Measurements from ENCODE around the gene MAD1L1.

MAD1L1 gene

GRCh38 chr7:1914743-1915142 lies 318.0 kb downstream of the MAD1L1 start:
- H3K4me3 ChIP-seq: no peak overlapping the region
- no peaks in the 10 kb centered on the region for H3K36me3 ChIP-seq (ENCODE audit: insufficient read depth, low read length)
- no peak overlapping the region for H3K27ac ChIP-seq
- no peak for DNase-seq (ENCODE audit: low read depth, low spot score)
- TF ChIP-seq POLR2AphosphoS5 (IDR thresholded peaks at IDR 0.05; ENCODE audit: borderline replicate concordance, low read depth, low read length) (no peak), FOXP2 (optimal IDR thresholded peaks at IDR 0.05; ENCODE audit: control extremely low read depth, extremely low read length, insufficient read depth) (no peak), EZH2 (IDR thresholded peaks at IDR 0.05) (no peak)
- no peaks in the 10 kb centered on the region for H3K9me3 ChIP-seq (ENCODE audit: low read depth, low read length)
- no peak overlapping the region for H3K9ac ChIP-seq (ENCODE audit: insufficient read length)

DNA sequence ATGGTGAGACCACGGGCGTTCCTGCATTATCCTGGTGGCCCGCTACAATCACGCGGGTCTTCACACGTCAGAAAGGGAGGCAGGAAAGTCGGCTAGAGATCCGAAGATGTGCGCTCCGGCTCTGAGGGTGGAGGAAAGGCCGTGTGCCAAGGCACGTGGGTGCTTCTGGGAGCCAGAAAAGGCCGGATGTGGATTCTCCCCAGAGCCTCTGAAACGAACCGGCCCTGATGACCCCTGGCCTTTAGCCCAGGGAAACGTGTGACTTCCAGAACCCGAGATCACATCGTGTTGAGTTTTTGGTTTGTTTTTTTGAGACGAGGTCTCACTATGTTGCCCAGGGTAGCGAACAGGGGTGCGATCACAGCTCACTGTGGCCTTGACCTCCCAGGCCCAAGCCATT lies 318.4 kb downstream of the MAD1L1 start:
- TF ChIP-seq FOXP2 (optimal IDR thresholded peaks at IDR 0.05; ENCODE audit: control extremely low read depth, extremely low read length, insufficient read depth) (no peak), EZH2 (IDR thresholded peaks at IDR 0.05) (no peak), POLR2AphosphoS5 (IDR thresholded peaks at IDR 0.05; ENCODE audit: borderline replicate concordance, low read depth, low read length) (no peak)
- no peak overlapping the region for H3K4me3 ChIP-seq
- no peak overlapping the region for H3K9ac ChIP-seq (ENCODE audit: insufficient read length)
- no peak for DNase-seq (ENCODE audit: low read depth, low spot score)
- no peaks in the 10 kb centered on the region for H3K9me3 ChIP-seq (ENCODE audit: low read depth, low read length)
- no peaks in the 10 kb centered on the region for H3K36me3 ChIP-seq (ENCODE audit: insufficient read depth, low read length)
- H3K27ac ChIP-seq: no peak overlapping the region

- no peak for TF ChIP-seq EZH2 (IDR thresholded peaks at IDR 0.05)
- no peak for TF ChIP-seq FOXP2 (optimal IDR thresholded peaks at IDR 0.05; ENCODE audit: control extremely low read depth, extremely low read length, insufficient read depth)
- Histone ChIP-seq H3K36me3 (ENCODE audit: insufficient read depth, low read length) (no peaks in the 10 kb centered on the region), H3K4me3 (no peak overlapping the region), H3K27ac (no peak overlapping the region), H3K9me3 (ENCODE audit: low read depth, low read length) (no peaks in the 10 kb centered on the region), H3K9ac (ENCODE audit: insufficient read length) (no peak overlapping the region)
- DNase-seq (ENCODE audit: low read depth, low spot score): no peak
Observed at GRCh38 chr7:1913466-1914282, 319.1 kb downstream of the MAD1L1 start.

DNA sequence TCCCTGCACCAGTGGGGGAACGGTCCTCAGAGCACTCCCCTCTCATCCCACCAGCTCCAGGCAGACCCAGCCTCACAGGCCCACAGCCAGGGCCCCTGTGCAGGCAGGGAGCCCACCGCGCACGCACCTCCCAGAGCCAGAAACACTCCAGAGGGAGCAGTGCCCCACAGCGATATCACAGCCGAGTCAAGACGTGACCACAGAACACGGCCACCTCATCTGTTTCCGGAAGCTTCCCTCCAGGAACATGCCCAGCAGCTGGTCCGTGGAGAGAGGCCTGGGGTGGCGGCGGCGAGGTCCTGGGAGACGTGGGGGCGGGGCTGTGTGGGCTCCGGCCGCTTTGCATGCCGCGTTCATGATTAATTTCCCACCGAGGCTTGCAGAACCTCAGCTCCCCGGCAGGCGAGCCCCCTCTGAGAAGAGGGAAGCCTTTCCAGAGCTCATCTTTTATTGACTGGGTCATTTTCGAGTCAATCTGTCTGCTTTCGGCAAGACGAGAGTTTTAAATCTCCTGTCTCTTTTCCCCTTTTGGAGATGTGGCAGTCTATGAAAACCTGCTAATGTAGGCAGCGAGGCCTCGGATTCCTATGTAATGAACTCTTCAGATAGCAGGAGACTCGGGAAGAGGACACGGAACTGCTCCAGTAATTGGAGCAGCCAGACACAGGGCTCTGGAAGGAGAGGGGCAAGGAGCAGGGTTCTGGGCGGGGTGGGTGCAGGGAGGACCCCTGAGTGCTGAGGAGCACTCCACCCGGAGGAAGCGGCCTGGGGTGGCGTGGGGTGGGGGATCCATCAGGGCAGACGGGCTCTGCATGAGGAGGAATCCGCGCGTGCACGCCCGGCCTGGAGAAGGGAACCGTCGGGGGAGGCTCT lies 319.9 kb downstream of the MAD1L1 start:
- no peak overlapping the region for H3K9ac ChIP-seq (ENCODE audit: insufficient read length)
- no peak for TF ChIP-seq EZH2 (IDR thresholded peaks at IDR 0.05)
- no peaks in the 10 kb centered on the region for H3K36me3 ChIP-seq (ENCODE audit: insufficient read depth, low read length)
- no peak for DNase-seq (ENCODE audit: low read depth, low spot score)
- no peak overlapping the region for H3K4me3 ChIP-seq
- no peak overlapping the region for H3K27ac ChIP-seq
- no peaks in the 10 kb centered on the region for H3K9me3 ChIP-seq (ENCODE audit: low read depth, low read length)

GRCh38 chr7:1911571-1911970 lies 321.2 kb downstream of the MAD1L1 start:
- Histone ChIP-seq H3K9me3 (ENCODE audit: low read depth, low read length) (no peaks in the 10 kb centered on the region), H3K27ac (no peak overlapping the region), H3K9ac (ENCODE audit: insufficient read length) (no peak overlapping the region), H3K36me3 (ENCODE audit: insufficient read depth, low read length) (no peaks in the 10 kb centered on the region), H3K4me3 (no peak overlapping the region)
- no peak for DNase-seq (ENCODE audit: low read depth, low spot score)
- TF ChIP-seq FOXP2 (optimal IDR thresholded peaks at IDR 0.05; ENCODE audit: control extremely low read depth, extremely low read length, insufficient read depth) (no peak), POLR2AphosphoS5 (IDR thresholded peaks at IDR 0.05; ENCODE audit: borderline replicate concordance, low read depth, low read length) (no peak), EZH2 (IDR thresholded peaks at IDR 0.05) (no peak)

- no peak overlapping the region for H3K4me3 ChIP-seq
- TF ChIP-seq FOXP2 (optimal IDR thresholded peaks at IDR 0.05; ENCODE audit: control extremely low read depth, extremely low read length, insufficient read depth) (no peak), EZH2 (IDR thresholded peaks at IDR 0.05) (no peak), POLR2AphosphoS5 (IDR thresholded peaks at IDR 0.05; ENCODE audit: borderline replicate concordance, low read depth, low read length) (no peak)
Observed at GRCh38 chr7:1910827-1911226, 321.9 kb downstream of the MAD1L1 start.

DNA sequence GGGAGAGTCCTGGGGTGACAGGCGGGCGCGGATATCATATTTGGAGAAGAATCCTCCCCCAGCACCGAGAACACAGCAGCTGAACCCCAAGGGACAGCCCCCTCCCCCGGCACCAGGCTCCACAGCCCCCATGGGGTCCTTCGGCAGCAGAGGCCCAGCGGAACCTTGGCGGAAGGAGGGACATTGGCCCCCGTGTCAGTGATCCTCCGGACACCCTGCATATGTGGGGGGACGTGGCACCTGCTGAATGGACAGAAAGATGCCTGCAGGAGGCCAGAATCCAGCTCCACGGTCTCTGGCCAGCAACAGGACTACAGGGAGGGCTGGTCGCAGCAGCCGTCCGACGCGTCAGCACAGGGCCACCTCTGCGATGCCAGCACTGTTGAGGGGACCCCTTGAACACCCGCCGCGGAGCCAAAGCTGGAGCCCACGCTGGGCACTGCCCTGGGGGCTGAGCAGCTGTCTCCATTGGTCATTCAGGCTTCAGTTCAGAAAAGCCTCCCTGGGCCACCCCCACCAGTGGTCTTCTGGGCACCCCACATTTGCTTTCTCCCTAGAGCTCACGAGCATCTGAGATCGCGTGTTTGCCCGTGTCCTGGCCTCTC lies 322.6 kb downstream of the MAD1L1 start:
- Histone ChIP-seq H3K4me3 (no peak overlapping the region), H3K9me3 (ENCODE audit: low read depth, low read length) (no peaks in the 10 kb centered on the region), H3K9ac (ENCODE audit: insufficient read length) (no peak overlapping the region), H3K27ac (no peak overlapping the region), H3K36me3 (ENCODE audit: insufficient read depth, low read length) (no peaks in the 10 kb centered on the region)
- no peak for DNase-seq (ENCODE audit: low read depth, low spot score)
- no peak for TF ChIP-seq EZH2 (IDR thresholded peaks at IDR 0.05)
- TF ChIP-seq FOXP2 (optimal IDR thresholded peaks at IDR 0.05; ENCODE audit: control extremely low read depth, extremely low read length, insufficient read depth): no peak
- TF ChIP-seq POLR2AphosphoS5 (IDR thresholded peaks at IDR 0.05; ENCODE audit: borderline replicate concordance, low read depth, low read length): no peak

More at GRCh38 chr7:1910827-1911226, 321.9 kb downstream of the MAD1L1 start:
- no peak for DNase-seq (ENCODE audit: low read depth, low spot score)
- H3K9ac ChIP-seq (ENCODE audit: insufficient read length): no peak overlapping the region
- no peaks in the 10 kb centered on the region for H3K36me3 ChIP-seq (ENCODE audit: insufficient read depth, low read length)
- no peaks in the 10 kb centered on the region for H3K9me3 ChIP-seq (ENCODE audit: low read depth, low read length)
- no peak overlapping the region for H3K27ac ChIP-seq

GRCh38 chr7:1909476-1909875 lies 323.3 kb downstream of the MAD1L1 start:
- Histone ChIP-seq H3K36me3 (ENCODE audit: insufficient read depth, low read length) (no peaks in the 10 kb centered on the region), H3K4me3 (no peak overlapping the region), H3K9me3 (ENCODE audit: low read depth, low read length) (no peaks in the 10 kb centered on the region), H3K27ac (no peak overlapping the region), H3K9ac (ENCODE audit: insufficient read length) (no peak overlapping the region)
- no peak for DNase-seq (ENCODE audit: low read depth, low spot score)
- TF ChIP-seq POLR2AphosphoS5 (IDR thresholded peaks at IDR 0.05; ENCODE audit: borderline replicate concordance, low read depth, low read length) (no peak), FOXP2 (optimal IDR thresholded peaks at IDR 0.05; ENCODE audit: control extremely low read depth, extremely low read length, insufficient read depth) (no peak), EZH2 (IDR thresholded peaks at IDR 0.05) (no peak)
